Vagina (tissue), 2 donors: ENCODE results near the gene DPM3. TPM values are rescaled to one million over a fixed set of nuclear protein-coding genes. Genes with fewer than 3 reads are reported as not detected.
A peak's percentile ranks its signal among the peaks of the same experiment; 100 is the strongest.

Experiments
- DNase-seq, 2 donors: peaks; one replicate each; pipeline ENCODE4 v3.0.0-alpha.2; 2017; ENCODE audit errors: extremely low spot score in 2 of 2
- H3K27ac ChIP-seq: fragments of 200-600 bp; sonication (generic); one replicate; pipeline ENCODE4 v1.5.1; 2019
- H3K27me3 ChIP-seq: fragments of 200-600 bp; sonication (generic); one replicate; pipeline ENCODE4 v1.5.1; 2019
- H3K36me3 ChIP-seq, 2 donors: fragments of 200-600 bp; sonication (generic); one replicate each; pipeline ENCODE4 v1.5.1; 2017 to 2019
- H3K4me1 ChIP-seq: fragments of 200-600 bp; sonication (generic); one replicate; pipeline ENCODE4 v1.5.1; 2019
- H3K4me3 ChIP-seq, 2 donors: fragments of 200-600 bp; sonication (generic); 1 replicate in 1 of 2; 2 replicates in 1 of 2; pipeline ENCODE4 v1.5.1; 2016 to 2019
- H3K9me3 ChIP-seq: fragments of 200-600 bp; sonication (generic); one replicate; pipeline ENCODE4 v1.5.1; 2019
- POLR2A ChIP-seq, 2 donors: fragments of 450-650 bp; IDR thresholded peaks; one replicate each; pipeline ENCODE4 v1.6.1; 2017; ENCODE audit warnings: antibody characterized with exemption in 2 of 2, mild to moderate bottlenecking in 2 of 2, moderate library complexity in 2 of 2
- POLR2AphosphoS5 ChIP-seq, 2 donors: sonication (generic); formaldehyde crosslinking; IDR thresholded peaks; one replicate each; pipeline ENCODE4 v1.9.0; 2017; ENCODE audit warnings: antibody characterized with exemption in 2 of 2, mild to moderate bottlenecking in 2 of 2, low read depth in 1 of 2; ENCODE audit not compliant: insufficient read depth in 1 of 2
- intact Hi-C: fragments of 100-400 bp; cut with DNase I; formaldehyde crosslinking; loops from one replicate; pipeline ENCODE4 v1.15.1; 2023
- total RNA-seq: library from RNA; depleted of rRNA; stranded (reverse); fragments of >200 nt; gene quantifications from one replicate; pipeline ENCODE4 v1.2.3, GENCODE V29; 2016
- TF ChIP-seq, protein P1 (sequence below), 3 experiments: fragments of 450-650 bp in 2 of 3; fragments of 200-600 bp in 1 of 3; sonication (generic) in 1 of 3; IDR thresholded peaks; one replicate each; pipeline ENCODE4 v1.5.1; 2017 to 2019; ENCODE audit warnings: antibody characterized with exemption in 3 of 3, mild to moderate bottlenecking in 2 of 3, moderate library complexity in 2 of 3

The DPM3 gene
- total RNA-seq, 1 donor from 2014 or later, result 114 TPM

DNA sequence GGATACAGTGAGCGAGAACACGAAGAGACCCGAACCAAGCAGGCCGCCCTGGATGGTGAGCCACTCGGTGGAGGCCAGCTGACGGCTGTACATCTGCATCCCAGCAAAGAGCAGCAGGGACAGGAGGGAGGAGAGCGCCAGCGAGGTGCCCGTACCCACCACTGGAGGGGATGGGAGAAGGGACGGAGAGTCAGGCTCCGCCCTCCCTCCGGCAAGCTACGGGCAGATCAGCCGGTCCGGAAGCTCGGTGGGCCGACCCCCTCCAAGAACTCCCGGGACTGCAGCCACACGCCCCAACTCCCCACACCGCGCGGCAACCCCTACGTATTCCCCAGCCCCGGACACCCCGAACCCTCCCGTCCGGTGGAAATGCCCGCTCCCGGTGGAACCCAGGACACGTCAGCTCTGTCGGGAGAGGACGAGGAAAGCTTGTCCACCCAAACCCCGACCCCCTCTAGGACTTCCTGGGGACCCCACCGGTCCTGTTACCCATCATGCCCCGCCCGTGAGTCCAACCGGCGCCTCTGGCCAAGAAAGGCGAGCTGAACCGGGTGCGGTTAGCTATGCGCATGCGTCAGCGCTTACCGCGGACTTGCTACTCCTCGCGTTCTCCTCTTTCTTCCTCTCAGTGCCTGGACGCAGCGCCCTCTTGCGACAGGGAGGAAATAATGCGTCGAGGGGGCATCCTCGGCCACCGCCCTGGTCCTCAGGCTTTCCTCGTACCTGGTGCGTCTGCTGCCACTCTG, 32.6 kb upstream of the DPM3 start, which contains the start of gene KRTCAP2:
Gene KRTCAP2 (minus strand): TSS at position 573 of the 746 bp plus-strand sequence. CDS start 80 bp downstream, at position 493.
- no peaks in the 10 kb centered on the region for H3K27me3 ChIP-seq
- H3K9me3 ChIP-seq, result no peaks in the 10 kb centered on the region
- H3K27ac ChIP-seq, result peak within 1 kb of the TSS; percentile 94
- intact Hi-C loops, result no loop called here
- H3K36me3 ChIP-seq, result peaks cover 0 to 13% of the 10 kb centered on the region in 2 donors
- H3K4me1 ChIP-seq, result peaks cover 39% of the 10 kb centered on the region
- DNase-seq, result peak; percentile 96 to 97
- TF ChIP-seq POLR2A (IDR thresholded peaks at IDR 0.05) (peak in 1 of 2 donors; percentile 8), POLR2AphosphoS5 (IDR thresholded peaks at IDR 0.05; ENCODE audit: insufficient read depth in 1 of 2, low read depth in 1 of 2) (peak; percentile 83 to 97)
- TF ChIP-seq, protein P1, sequence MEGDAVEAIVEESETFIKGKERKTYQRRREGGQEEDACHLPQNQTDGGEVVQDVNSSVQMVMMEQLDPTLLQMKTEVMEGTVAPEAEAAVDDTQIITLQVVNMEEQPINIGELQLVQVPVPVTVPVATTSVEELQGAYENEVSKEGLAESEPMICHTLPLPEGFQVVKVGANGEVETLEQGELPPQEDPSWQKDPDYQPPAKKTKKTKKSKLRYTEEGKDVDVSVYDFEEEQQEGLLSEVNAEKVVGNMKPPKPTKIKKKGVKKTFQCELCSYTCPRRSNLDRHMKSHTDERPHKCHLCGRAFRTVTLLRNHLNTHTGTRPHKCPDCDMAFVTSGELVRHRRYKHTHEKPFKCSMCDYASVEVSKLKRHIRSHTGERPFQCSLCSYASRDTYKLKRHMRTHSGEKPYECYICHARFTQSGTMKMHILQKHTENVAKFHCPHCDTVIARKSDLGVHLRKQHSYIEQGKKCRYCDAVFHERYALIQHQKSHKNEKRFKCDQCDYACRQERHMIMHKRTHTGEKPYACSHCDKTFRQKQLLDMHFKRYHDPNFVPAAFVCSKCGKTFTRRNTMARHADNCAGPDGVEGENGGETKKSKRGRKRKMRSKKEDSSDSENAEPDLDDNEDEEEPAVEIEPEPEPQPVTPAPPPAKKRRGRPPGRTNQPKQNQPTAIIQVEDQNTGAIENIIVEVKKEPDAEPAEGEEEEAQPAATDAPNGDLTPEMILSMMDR (IDR thresholded peaks at IDR 0.05), result peak; percentile 87 to 95 (median 92)
- peak within 1 kb of the TSS; percentile 88 to 90 for H3K4me3 ChIP-seq

DNA sequence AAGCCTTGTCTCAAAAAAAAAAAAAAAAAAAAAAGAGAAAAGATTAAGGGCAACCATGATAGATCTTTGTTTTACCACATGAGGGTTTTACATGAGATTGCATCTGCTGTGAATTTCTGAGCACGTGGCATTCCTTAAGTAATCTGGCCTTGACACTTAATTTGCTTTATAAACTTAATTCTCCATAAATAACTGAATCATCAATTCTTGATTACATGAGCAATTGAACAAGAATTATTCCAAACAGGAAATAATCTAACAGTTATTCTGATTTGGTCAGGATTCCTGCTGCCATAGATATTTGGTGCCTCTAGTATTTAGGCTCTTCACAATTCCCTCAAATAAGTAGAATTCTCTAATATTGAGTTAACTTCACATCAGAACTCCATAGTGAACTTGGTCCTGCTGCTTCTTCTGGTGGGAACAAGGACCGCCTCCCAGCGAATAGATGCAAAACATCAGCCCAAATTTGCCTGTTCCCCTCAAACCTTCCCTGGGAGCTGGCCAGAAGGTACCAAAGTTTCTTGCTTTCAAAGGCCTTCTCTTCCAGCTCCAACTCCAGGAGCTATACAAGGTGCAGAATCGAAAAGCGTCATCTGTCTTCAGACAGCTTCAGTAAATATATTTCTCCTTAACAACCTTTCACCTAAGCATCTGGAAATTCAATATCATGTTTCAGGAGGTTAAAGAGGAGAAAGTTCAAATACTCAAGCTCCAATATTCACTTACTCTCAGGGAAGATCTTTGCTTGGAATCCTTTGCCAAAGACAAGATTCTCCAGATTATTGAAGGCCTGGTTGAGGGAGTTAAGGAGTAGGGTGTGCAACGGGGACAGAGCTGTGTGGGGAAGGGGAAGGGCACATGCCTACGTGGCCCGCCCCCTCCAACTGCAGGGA, 31.8 kb upstream of the DPM3 start:
- peak; percentile 12 to 62 for DNase-seq
- Histone ChIP-seq H3K27me3 (no peaks in the 10 kb centered on the region), H3K9me3 (no peaks in the 10 kb centered on the region), H3K27ac (peak overlapping the region; percentile 94), H3K36me3 (peaks cover 0 to 13% of the 10 kb centered on the region in 2 donors), H3K4me1 (peaks cover 45% of the 10 kb centered on the region), H3K4me3 (peak overlapping the region; percentile 88 to 90)
- intact Hi-C loops, result no loop called here
- TF ChIP-seq POLR2AphosphoS5 (IDR thresholded peaks at IDR 0.05; ENCODE audit: insufficient read depth in 1 of 2, low read depth in 1 of 2), result no peak
- TF ChIP-seq, protein P1 (IDR thresholded peaks at IDR 0.05), result no peak

DNA sequence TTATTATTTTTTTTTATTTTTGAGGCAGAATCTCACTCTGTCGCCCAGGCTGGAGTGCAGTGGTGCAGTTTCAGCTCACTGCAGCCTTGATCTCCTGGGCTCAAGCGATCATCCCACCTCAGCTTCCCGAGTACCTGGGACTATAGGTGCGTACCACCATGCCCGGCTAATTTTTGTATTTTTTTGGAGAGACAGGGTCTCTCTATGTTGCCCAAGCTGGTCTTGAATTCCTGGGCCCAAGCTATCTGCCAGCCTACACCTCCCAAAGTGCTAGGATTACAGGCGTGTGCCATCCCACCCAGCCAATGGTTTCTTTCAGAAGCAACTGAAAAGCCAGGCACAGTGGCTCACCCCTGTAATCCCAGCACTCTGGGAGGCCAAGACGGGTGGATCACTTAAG, 30.5 kb upstream of the DPM3 start:
- peaks cover 0 to 13% of the 10 kb centered on the region in 2 donors for H3K36me3 ChIP-seq
- intact Hi-C loops, result no loop called here
- no peaks in the 10 kb centered on the region for H3K9me3 ChIP-seq
- TF ChIP-seq POLR2AphosphoS5 (IDR thresholded peaks at IDR 0.05; ENCODE audit: insufficient read depth in 1 of 2, low read depth in 1 of 2) (no peak), POLR2A (IDR thresholded peaks at IDR 0.05) (no peak)
- TF ChIP-seq, protein P1 (IDR thresholded peaks at IDR 0.05), result no peak
- peak; percentile 37 to 40 for DNase-seq
- H3K27me3 ChIP-seq, result no peaks in the 10 kb centered on the region
- no peak overlapping the region for H3K27ac ChIP-seq
- H3K4me3 ChIP-seq, result no peak overlapping the region
- peaks cover 54% of the 10 kb centered on the region for H3K4me1 ChIP-seq

DNA sequence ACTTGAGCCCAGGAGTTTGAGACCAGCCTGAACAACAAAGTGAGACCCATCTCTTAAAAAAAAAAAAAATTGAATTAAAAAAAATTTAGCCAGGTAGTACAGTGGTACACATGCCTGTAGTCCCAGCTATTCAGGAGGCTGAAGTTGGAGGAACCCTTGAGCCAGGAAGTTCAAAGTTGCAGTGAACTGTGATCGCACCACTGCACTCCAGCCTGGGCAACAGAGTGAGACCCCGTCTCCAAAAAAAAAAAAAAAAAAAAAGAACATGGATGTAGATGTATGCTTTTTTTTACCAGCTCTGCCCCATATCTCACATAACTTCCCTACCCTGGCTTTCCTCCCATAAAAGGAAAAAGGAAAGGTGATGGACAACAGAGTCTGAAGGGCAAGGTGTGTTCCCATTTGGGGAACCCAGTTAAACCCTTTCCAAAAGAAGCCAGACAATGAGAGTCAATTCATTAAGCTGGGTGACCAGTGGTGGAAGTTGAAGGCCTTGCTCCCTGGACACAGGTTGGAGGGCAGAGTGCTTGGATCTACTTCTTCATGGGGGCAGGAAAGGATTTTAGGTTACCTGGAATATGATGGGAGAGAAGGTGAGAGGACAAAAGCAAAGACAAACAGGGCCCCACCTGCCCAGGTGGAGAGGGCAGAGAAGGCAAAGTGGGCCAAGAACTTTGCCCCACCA, 29.9 kb upstream of the DPM3 start:
- H3K27ac ChIP-seq, result no peak overlapping the region
- H3K4me1 ChIP-seq, result peaks cover 54% of the 10 kb centered on the region
- peak; percentile 6 to 62 for DNase-seq
- intact Hi-C loops, result no loop called here
- no peaks in the 10 kb centered on the region for H3K27me3 ChIP-seq
- no peaks in the 10 kb centered on the region for H3K9me3 ChIP-seq
- TF ChIP-seq, protein P1 (IDR thresholded peaks at IDR 0.05), result no peak
- TF ChIP-seq POLR2AphosphoS5 (IDR thresholded peaks at IDR 0.05; ENCODE audit: insufficient read depth in 1 of 2, low read depth in 1 of 2) (no peak), POLR2A (IDR thresholded peaks at IDR 0.05) (no peak)
- H3K36me3 ChIP-seq, result peaks cover 0 to 13% of the 10 kb centered on the region in 2 donors
- no peak overlapping the region for H3K4me3 ChIP-seq
